H9 (cell line): Measurements from ENCODE around the gene ALCAM. TPM values are rescaled to one million over a fixed set of nuclear protein-coding genes. Genes with fewer than 3 reads are reported as not detected.
"Not testable (repeated sequence)": the region's sequence is repeated elsewhere in the genome, so short reads cannot be mapped to it uniquely, and the experiment has no call there.

Experiments
- DNase-seq: peaks from one replicate; pipeline ENCODE4 v3.0.0-alpha.2; 2017
- H2AFZ ChIP-seq: one replicate; pipeline ENCODE4 v1.6.1; 2013; ENCODE audit warnings: mild to moderate bottlenecking, low read length, control low read depth, moderate library complexity
- H2AK5ac ChIP-seq: 2 replicates; pipeline ENCODE4 v1.6.1; 2013; ENCODE audit warnings: low read length, control low read depth, mixed read lengths; ENCODE audit not compliant: insufficient read length
- H2BK120ac ChIP-seq: one replicate; pipeline ENCODE4 v1.6.1; 2013; ENCODE audit warnings: low read depth, mild to moderate bottlenecking, low read length, control low read depth, inconsistent platforms; ENCODE audit not compliant: poor library complexity, severe bottlenecking
- H2BK12ac ChIP-seq: 2 replicates; pipeline ENCODE4 v1.6.1; 2013; ENCODE audit warnings: low read length, control low read depth, mixed read lengths, low read depth; ENCODE audit not compliant: insufficient read length
- H2BK15ac ChIP-seq: 2 replicates; pipeline ENCODE4 v1.6.1; 2013; ENCODE audit warnings: low read depth, low read length, control low read depth
- H2BK20ac ChIP-seq: one replicate; pipeline ENCODE4 v1.6.1; 2013; ENCODE audit warnings: low read depth, mild to moderate bottlenecking, low read length, control low read depth, inconsistent platforms; ENCODE audit not compliant: poor library complexity, severe bottlenecking
- H2BK5ac ChIP-seq: 2 replicates; pipeline ENCODE4 v1.6.1; 2013; ENCODE audit warnings: low read length, control low read depth, mixed read lengths; ENCODE audit not compliant: insufficient read length
- H3K14ac ChIP-seq: 2 replicates; pipeline ENCODE4 v1.6.1; 2013; ENCODE audit warnings: low read length, control low read depth; ENCODE audit not compliant: insufficient read depth
- H3K18ac ChIP-seq: 2 replicates; pipeline ENCODE4 v1.6.1; 2013; ENCODE audit warnings: low read depth, mild to moderate bottlenecking, mixed read lengths, low read length, control low read depth; ENCODE audit not compliant: insufficient read length
- H3K23ac ChIP-seq: 2 replicates; pipeline ENCODE4 v1.6.1; 2013; ENCODE audit warnings: low read length, control low read depth, mixed read lengths, low read depth; ENCODE audit not compliant: insufficient read length
- H3K23me2 ChIP-seq: 2 replicates; pipeline ENCODE4 v1.6.1; 2013; ENCODE audit warnings: low read depth, mild to moderate bottlenecking, mixed read lengths, low read length, control low read depth; ENCODE audit not compliant: insufficient read length, poor library complexity, severe bottlenecking
- H3K27ac ChIP-seq: 2 replicates; pipeline ENCODE4 v1.5.1; 2013; ENCODE audit warnings: low read length, control low read depth, mixed read lengths, low read depth; ENCODE audit not compliant: insufficient read length
- H3K27me3 ChIP-seq: 2 replicates; pipeline ENCODE4 v1.6.1; 2013; ENCODE audit warnings: low read length, control low read depth, inconsistent platforms; ENCODE audit not compliant: insufficient read depth
- H3K4ac ChIP-seq: 2 replicates; pipeline ENCODE4 v1.6.1; 2013; ENCODE audit warnings: low read depth, mild to moderate bottlenecking, control low read depth, inconsistent platforms, low read length, moderate library complexity
- H3K4me1 ChIP-seq: 2 replicates; pipeline ENCODE4 v1.6.1; 2013; ENCODE audit warnings: low read length, control low read depth, inconsistent platforms; ENCODE audit not compliant: insufficient read depth
- H3K4me2 ChIP-seq: 2 replicates; pipeline ENCODE4 v1.6.1; 2013; ENCODE audit warnings: low read length, control low read depth, mixed read lengths; ENCODE audit not compliant: insufficient read length, insufficient read depth
- H3K56ac ChIP-seq: 2 replicates; pipeline ENCODE4 v1.6.1; 2013; ENCODE audit warnings: low read depth, mild to moderate bottlenecking, mixed read lengths, low read length, control low read depth; ENCODE audit not compliant: insufficient read length
- H3K79me1 ChIP-seq: 2 replicates; pipeline ENCODE4 v1.6.1; 2013; ENCODE audit warnings: low read depth, mild to moderate bottlenecking, moderate library complexity, low read length, control low read depth, inconsistent platforms; ENCODE audit not compliant: insufficient read depth, poor library complexity, severe bottlenecking
- H3K79me2 ChIP-seq: 2 replicates; pipeline ENCODE4 v1.6.1; 2013; ENCODE audit warnings: low read length, control low read depth, inconsistent platforms; ENCODE audit not compliant: insufficient read depth
- H3K9ac ChIP-seq: 2 replicates; pipeline ENCODE4 v1.6.1; 2013; ENCODE audit warnings: low read length, control low read depth, mixed read lengths; ENCODE audit not compliant: insufficient read length; ENCODE audit errors: extremely low read depth
- H3K9me3 ChIP-seq: one replicate; pipeline ENCODE4 v1.6.1; 2013; ENCODE audit warnings: low read depth, low read length, inconsistent platforms; ENCODE audit not compliant: control insufficient read depth
- H3T11ph ChIP-seq: one replicate; pipeline ENCODE4 v1.6.1; 2013; ENCODE audit warnings: mild to moderate bottlenecking, low read length, control low read depth, inconsistent platforms
- H4K20me1 ChIP-seq: one replicate; pipeline ENCODE4 v1.6.1; 2013; ENCODE audit not compliant: control insufficient read depth, insufficient read length, insufficient read depth
- H4K5ac ChIP-seq: 2 replicates; pipeline ENCODE4 v1.6.1; 2013; ENCODE audit warnings: low read depth, mild to moderate bottlenecking, mixed read lengths, low read length, control low read depth; ENCODE audit not compliant: insufficient read length
- H4K8ac ChIP-seq: replicated peaks from 2 replicates; pipeline ENCODE4 v1.6.1; 2013; ENCODE audit warnings: low read length, control low read depth, mixed read lengths, low read depth; ENCODE audit not compliant: insufficient read length
- H4K91ac ChIP-seq: 2 replicates; pipeline ENCODE4 v1.6.1; 2013; ENCODE audit warnings: low read depth, mild to moderate bottlenecking, moderate library complexity, mixed read lengths, low read length, control low read depth; ENCODE audit not compliant: insufficient read length
- H3K27ac Mint-ChIP-seq, 3 experiments: 2 replicates in 2 of 3; 3 replicates in 1 of 3; pipeline ENCODE4 v1.8.0; 2020 to 2021; ENCODE audit warnings: mixed read lengths in 3 of 3, mild to moderate bottlenecking in 1 of 3, moderate library complexity in 1 of 3
- H3K27me3 Mint-ChIP-seq: 2 replicates; pipeline ENCODE4 v1.8.0; 2021; ENCODE audit warnings: low read depth, mild to moderate bottlenecking, moderate library complexity, mixed read lengths
- H3K36me3 Mint-ChIP-seq, 3 experiments: 2 replicates in 2 of 3; 3 replicates in 1 of 3; pipeline ENCODE4 v1.8.0; 2020 to 2021; ENCODE audit warnings: low read depth in 3 of 3, mixed read lengths in 3 of 3; ENCODE audit not compliant: insufficient read depth in 1 of 3
- H3K4me1 Mint-ChIP-seq, 2 experiments: 2 replicates each; pipeline ENCODE4 v1.8.0; 2020; ENCODE audit warnings: mixed read lengths in 2 of 2
- H3K4me3 Mint-ChIP-seq, 2 experiments: 2 replicates in 1 of 2; 3 replicates in 1 of 2; pipeline ENCODE4 v1.8.0; 2020 to 2021; ENCODE audit warnings: mild to moderate bottlenecking in 2 of 2, mixed read lengths in 2 of 2, moderate library complexity in 1 of 2
- H3K9me3 Mint-ChIP-seq, 2 experiments: 2 replicates in 1 of 2; 3 replicates in 1 of 2; pipeline ENCODE4 v1.8.0; 2020; ENCODE audit warnings: mild to moderate bottlenecking in 2 of 2, mixed read lengths in 2 of 2, moderate library complexity in 1 of 2
- WGBS: extraction: QIAGEN DNeasy Blood & Tissue Kit; methylation state at CpG from one replicate; pipeline ENCODE4 v1.1.7; 2013; ENCODE audit warnings: missing lambda C conversion rate, low lambda C conversion rate, mixed read lengths; ENCODE audit not compliant: insufficient read length; ENCODE audit errors: extremely low coverage; 5-methylcytosine and 5-hydroxymethylcytosine counted together
- total RNA-seq: library from RNA; stranded (reverse); gene quantifications from 2 replicates; pipeline ENCODE4 v1.2.1, GENCODE V29; 2021

The ALCAM gene
- total RNA-seq, 1 experiment from 2014 or later: 43.7 TPM

- H2AFZ ChIP-seq, H3K4me2 ChIP-seq: not testable (repeated sequence)
- no CpG with 5 or more reads among the region's 3 CpGs for WGBS
These were observed 235.6 kb downstream of the ALCAM start for GRCh38 chr3:105602286-105602685.

GRCh38 chr3:105603516-105603915, 236.8 kb downstream of the ALCAM start:
- WGBS: no CpG with 5 or more reads among the region's 1 CpG

More at GRCh38 chr3:105602286-105602685, 235.6 kb downstream of the ALCAM start:
- not testable (repeated sequence) for H2AK5ac ChIP-seq, H4K91ac ChIP-seq, H2BK120ac ChIP-seq, H3K36me3 Mint-ChIP-seq, H4K20me1 ChIP-seq, H3K9me3 ChIP-seq, H3K14ac ChIP-seq, H3K4me3 Mint-ChIP-seq, DNase-seq, H3K27ac Mint-ChIP-seq, H3T11ph ChIP-seq, H3K27me3 ChIP-seq, H3K4ac ChIP-seq, H3K18ac ChIP-seq, H3K23me2 ChIP-seq, H3K27ac ChIP-seq, H3K9ac ChIP-seq, H3K79me1 ChIP-seq, H3K23ac ChIP-seq, H3K56ac ChIP-seq, H2BK15ac ChIP-seq, H3K27me3 Mint-ChIP-seq, H4K5ac ChIP-seq, H4K8ac ChIP-seq, H3K9me3 Mint-ChIP-seq, H2BK20ac ChIP-seq, H3K4me1 ChIP-seq, H2BK12ac ChIP-seq, H3K79me2 ChIP-seq, H3K4me1 Mint-ChIP-seq, H2BK5ac ChIP-seq

More at GRCh38 chr3:105603516-105603915, 236.8 kb downstream of the ALCAM start:
- H3K27me3 Mint-ChIP-seq, H2AFZ ChIP-seq, H3K36me3 Mint-ChIP-seq, H2BK5ac ChIP-seq, H3K27me3 ChIP-seq, H4K5ac ChIP-seq, H3K23ac ChIP-seq, H2BK15ac ChIP-seq, H3K4me3 Mint-ChIP-seq, H3T11ph ChIP-seq, H3K9me3 ChIP-seq, H4K91ac ChIP-seq, DNase-seq, H4K20me1 ChIP-seq, H4K8ac ChIP-seq, H3K56ac ChIP-seq, H3K9me3 Mint-ChIP-seq, H2BK120ac ChIP-seq, H3K4me1 ChIP-seq, H3K4me2 ChIP-seq, H3K27ac ChIP-seq, H3K18ac ChIP-seq, H3K79me1 ChIP-seq, H3K9ac ChIP-seq, H3K14ac ChIP-seq, H2BK20ac ChIP-seq, H3K79me2 ChIP-seq, H3K4ac ChIP-seq, H2BK12ac ChIP-seq, H2AK5ac ChIP-seq, H3K4me1 Mint-ChIP-seq, H3K23me2 ChIP-seq, H3K27ac Mint-ChIP-seq: not testable (repeated sequence)
